Activated CD4-positive, alpha-beta memory T cell treated with anti-CD3 and anti-CD28 coated beads for 36 hours (primary cell): ENCODE measurements around the gene KPNA2. TPM values are rescaled to one million over a fixed set of nuclear protein-coding genes. Genes with fewer than 3 reads are reported as not detected.
"Not testable (repeated sequence)": the region's sequence is repeated elsewhere in the genome, so short reads cannot be mapped to it uniquely, and the experiment has no call there.

Source experiments
- CTCF ChIA-PET: fragments of 350-600 bp; sonication (Branson Sonifier 250); formaldehyde crosslinking; loops from one replicate; lab custom pipeline; 2021; ENCODE audit warnings: antibody characterized with exemption, inconsistent platforms; lab: Charles Lee
- POLR2A ChIA-PET: fragments of 350-600 bp; sonication (Branson Sonifier 250); formaldehyde crosslinking; loops from one replicate; lab custom pipeline; 2021; ENCODE audit warnings: antibody characterized with exemption; lab: Charles Lee
- DNase-seq: peaks from one replicate; pipeline ENCODE4 v3.0.0-alpha.2; 2020
- H3K27ac Mint-ChIP-seq: one replicate; pipeline ENCODE4 v1.8.0; 2021; ENCODE audit warnings: mixed read lengths
- H3K27me3 Mint-ChIP-seq: one replicate; pipeline ENCODE4 v1.8.0; 2021; ENCODE audit warnings: mixed read lengths
- H3K36me3 Mint-ChIP-seq: one replicate; pipeline ENCODE4 v1.8.0; 2021; ENCODE audit warnings: mixed read lengths
- H3K4me1 Mint-ChIP-seq: one replicate; pipeline ENCODE4 v1.8.0; 2021; ENCODE audit warnings: low read depth, mixed read lengths
- H3K4me3 Mint-ChIP-seq: one replicate; pipeline ENCODE4 v1.8.0; 2021; ENCODE audit warnings: mild to moderate bottlenecking, mixed read lengths
- H3K9me3 Mint-ChIP-seq: one replicate; pipeline ENCODE4 v1.8.0; 2021; ENCODE audit warnings: mixed read lengths
- intact Hi-C: fragments of 100-400 bp; cut with micrococcal nuclease; formaldehyde crosslinking; loops from one replicate; pipeline ENCODE4 v1.15.1; 2023
- total RNA-seq, 2 experiments: library from RNA; stranded (reverse); gene quantifications; one replicate each; pipeline ENCODE4 v1.2.3, GENCODE V29; 2021

KPNA2 gene
- total RNA-seq, 2 experiments from 2014 or later = 225 to 229 TPM

DNA sequence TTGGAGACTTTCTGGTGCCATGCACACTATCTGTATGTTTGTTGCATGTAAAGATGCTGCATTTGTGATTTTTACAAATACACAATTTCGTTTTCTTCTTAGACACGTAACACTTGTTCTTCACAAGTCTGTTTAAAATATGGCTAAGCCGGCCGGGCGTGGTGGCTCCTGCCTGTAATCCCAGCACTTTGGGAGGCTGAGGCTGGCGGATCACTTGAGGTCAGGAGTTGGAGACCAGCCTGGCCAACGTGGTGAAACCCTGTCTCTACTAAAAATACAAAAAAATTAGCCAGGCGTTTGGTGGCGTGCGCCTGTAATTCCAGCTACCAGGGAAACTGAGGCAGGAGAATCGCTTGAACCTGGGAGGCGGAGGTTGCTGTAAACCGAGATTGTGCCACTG is 14.7 kb upstream of the KPNA2 start:
- peak overlapping the region; percentile 86 for H3K4me3 Mint-ChIP-seq
- peak overlapping the region; percentile 75 for H3K27ac Mint-ChIP-seq
- ChIA-PET CTCF (interaction anchor here (1.5 to 1.7 kb wide), 2 partner anchors 10 to 24 kb away, joined by 5 to 16 read pairs; partner anchors contain the start of gene C17orf58), POLR2A (interaction anchor here (1.1 to 1.9 kb wide), 4 partner anchors 16 to 441 kb away, joined by 4 to 21 read pairs (median 10); partner anchors contain the start of genes C17orf58 and KPNA2)
- not testable (repeated sequence) for DNase-seq, H3K4me1 Mint-ChIP-seq, H3K27me3 Mint-ChIP-seq, H3K36me3 Mint-ChIP-seq, H3K9me3 Mint-ChIP-seq
- intact Hi-C loops = loop anchor here (1.0 kb wide), 1 partner anchor 15 kb away; the partner anchor contains the start of gene KPNA2

DNA sequence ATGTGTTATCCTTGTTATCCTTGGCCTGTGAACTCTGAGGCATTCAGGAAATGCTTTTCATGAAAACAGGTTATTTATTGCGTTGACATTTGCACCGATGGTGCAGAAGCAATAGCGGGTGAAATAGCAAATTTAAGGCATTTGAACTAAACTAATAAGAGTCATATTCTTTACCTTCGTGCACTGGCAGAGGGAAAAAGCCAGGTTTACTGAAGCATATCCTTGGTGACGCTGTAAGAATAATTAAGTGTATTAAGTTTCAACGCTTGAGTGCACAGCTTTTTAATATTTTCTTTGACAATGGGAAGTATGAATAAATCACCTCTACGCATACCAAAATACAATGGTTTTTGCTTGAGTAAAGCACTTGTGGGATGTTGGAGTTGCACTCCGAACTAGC is 13.6 kb upstream of the KPNA2 start:
- ChIA-PET CTCF (interaction anchor here (1.1 to 1.6 kb wide), 2 partner anchors 10 to 15 kb away, joined by 3 to 4 read pairs; no protein-coding TSS in a partner anchor), POLR2A (no interaction called here)
- intact Hi-C loops = no loop called here
- Mint-ChIP-seq H3K27ac (no peak overlapping the region), H3K36me3 (peaks cover 4% of the 10 kb centered on the region), H3K4me1 (peaks cover 9% of the 10 kb centered on the region), H3K4me3 (no peak overlapping the region), H3K9me3 (peaks cover 2% of the 10 kb centered on the region), H3K27me3 (peaks cover 2% of the 10 kb centered on the region)
- DNase-seq = no peak

DNA sequence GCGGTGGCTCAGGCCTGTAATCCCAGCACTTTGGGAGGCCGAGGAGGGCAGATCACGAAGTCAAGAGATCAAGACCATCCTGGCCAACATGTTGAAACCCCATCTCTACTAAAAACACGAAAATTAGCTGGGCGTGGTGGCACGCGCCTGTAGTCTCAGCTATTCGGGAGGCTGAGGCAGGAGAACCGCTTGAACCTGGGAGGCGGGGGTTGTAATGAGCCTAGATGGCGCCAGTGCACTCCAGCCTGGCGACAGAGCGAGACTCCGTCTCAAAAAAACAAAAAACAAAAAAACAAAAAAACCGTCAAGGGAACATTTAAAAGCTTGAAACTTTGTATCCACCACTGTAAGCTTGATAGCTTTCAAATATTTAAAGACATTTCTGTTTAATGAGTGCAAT is 13.0 kb upstream of the KPNA2 start:
- H3K27me3 Mint-ChIP-seq, H3K27ac Mint-ChIP-seq, H3K36me3 Mint-ChIP-seq, H3K4me1 Mint-ChIP-seq, H3K9me3 Mint-ChIP-seq, DNase-seq, POLR2A ChIA-PET, H3K4me3 Mint-ChIP-seq, intact Hi-C loops: not testable (repeated sequence)
- CTCF ChIA-PET = interaction anchor here (1.1 to 1.6 kb wide), 2 partner anchors 11 to 14 kb away, joined by 3 to 4 read pairs; no protein-coding TSS in a partner anchor

DNA sequence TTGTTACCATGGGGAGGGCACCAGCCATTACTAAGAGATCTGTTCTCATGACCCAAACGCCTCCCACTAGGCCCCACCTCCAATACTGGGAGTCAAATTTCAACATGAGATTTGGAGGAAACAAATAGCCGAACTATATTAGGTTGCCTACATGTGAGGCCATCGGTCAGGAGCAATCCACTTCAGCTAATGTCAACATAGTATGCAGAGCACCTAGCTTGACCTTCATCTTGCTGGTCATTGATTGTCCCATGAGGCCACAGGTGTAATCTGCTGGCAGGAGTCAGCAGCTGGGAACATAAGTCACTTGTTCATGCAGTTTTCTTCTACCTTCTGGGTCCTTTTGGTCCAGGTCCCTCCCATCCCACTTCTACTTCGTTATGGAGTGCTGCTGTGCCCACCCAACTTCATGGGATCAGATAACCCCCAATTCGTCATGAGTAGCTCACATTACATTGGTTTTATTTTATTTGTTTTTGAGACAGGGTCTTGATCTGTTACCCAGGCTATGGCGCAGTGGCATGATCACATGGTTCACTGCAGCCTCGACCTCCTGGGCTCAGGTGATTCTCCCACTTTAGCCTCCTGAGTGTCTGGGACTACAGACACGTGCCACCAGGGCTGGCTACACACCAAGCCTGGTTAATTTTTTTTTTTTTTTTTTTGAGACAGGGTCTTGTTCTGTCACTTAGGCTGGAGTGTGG is 5.9 kb upstream of the KPNA2 start:
- Mint-ChIP-seq H3K27ac (no peak overlapping the region), H3K36me3 (no peaks in the 10 kb centered on the region), H3K4me1 (no peaks in the 10 kb centered on the region), H3K27me3 (no peaks in the 10 kb centered on the region), H3K9me3 (no peaks in the 10 kb centered on the region), H3K4me3 (no peak overlapping the region)
- intact Hi-C loops = no loop called here
- no peak for DNase-seq
- CTCF ChIA-PET = interaction anchor here (0.6 to 2.2 kb wide), 2 partner anchors 18 to 67 kb away, joined by 3 to 6 read pairs; no protein-coding TSS in a partner anchor
- POLR2A ChIA-PET = interaction anchor here (1.2 kb wide), 1 partner anchor 10 kb away, joined by 4 read pairs; no protein-coding TSS in a partner anchor

DNA sequence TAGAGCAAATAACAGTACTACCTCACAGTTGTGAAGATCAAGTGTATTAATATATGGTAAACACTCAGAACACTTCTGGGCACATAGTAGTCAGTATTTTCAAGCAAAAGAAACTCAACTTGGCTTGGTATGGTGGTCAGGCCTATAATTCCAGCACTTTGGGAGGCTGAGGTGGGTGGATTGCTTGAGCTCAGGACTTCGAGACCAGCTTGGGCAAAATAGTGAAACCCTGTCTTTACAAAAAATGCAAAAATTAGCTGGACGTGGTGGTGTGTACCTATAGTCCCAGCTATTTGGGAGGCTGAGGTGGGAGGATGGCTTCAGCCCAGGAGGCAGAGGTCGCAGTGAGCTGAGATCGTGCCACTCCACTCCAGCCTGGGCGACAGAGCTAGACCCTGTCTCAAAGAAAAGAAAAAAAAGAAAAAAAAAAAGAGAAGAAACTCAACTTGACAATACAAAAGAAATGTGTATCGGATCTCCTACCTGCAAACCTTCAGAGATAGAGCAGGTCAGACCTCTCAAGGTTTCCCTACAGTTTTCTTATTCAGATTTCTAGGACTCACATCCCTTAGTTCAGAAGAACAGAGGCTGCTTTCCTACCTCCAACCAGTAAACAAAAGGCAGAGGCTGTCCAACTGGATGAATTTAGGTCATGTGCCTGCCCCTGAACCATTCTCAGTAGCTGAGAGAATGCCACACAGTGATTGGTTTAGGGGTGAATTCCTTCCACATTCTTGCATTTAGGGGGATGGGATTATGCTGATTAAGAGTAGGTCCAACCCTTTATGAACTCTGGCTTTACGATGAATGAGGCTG is 1.7 kb upstream of the KPNA2 start:
- peaks cover 19% of the 10 kb centered on the region for H3K4me1 Mint-ChIP-seq
- ChIA-PET CTCF (no interaction called here), POLR2A (interaction anchor here (1.5 kb wide), 1 partner anchor 40 kb away, joined by 3 read pairs; no protein-coding TSS in a partner anchor)
- peaks cover 24% of the 10 kb centered on the region for H3K36me3 Mint-ChIP-seq
- no peaks in the 10 kb centered on the region for H3K27me3 Mint-ChIP-seq
- no peak overlapping the region for H3K27ac Mint-ChIP-seq
- intact Hi-C loops = loop anchor here (2.0 kb wide), 1 partner anchor 39 kb away; no protein-coding TSS in a partner anchor
- H3K4me3 Mint-ChIP-seq = no peak overlapping the region
- DNase-seq = no peak
- no peaks in the 10 kb centered on the region for H3K9me3 Mint-ChIP-seq

DNA sequence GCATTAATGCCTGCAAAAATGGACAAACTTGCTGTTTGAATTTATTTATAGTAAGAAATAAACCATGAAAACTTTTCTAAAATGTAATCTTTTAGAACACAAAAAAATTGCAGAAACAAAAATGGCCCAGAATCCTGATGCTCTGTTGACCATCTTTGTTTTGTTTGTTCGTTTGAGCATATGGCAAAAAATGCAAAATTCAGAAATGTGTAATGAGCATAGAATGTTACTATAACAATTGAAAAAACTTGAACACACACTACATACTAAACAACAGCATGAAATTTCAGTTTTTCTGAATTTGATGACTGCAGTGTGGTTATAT is 1.1 kb upstream of the KPNA2 start:
- Mint-ChIP-seq H3K4me1 (peaks cover 21% of the 10 kb centered on the region), H3K36me3 (peaks cover 27% of the 10 kb centered on the region), H3K9me3 (no peaks in the 10 kb centered on the region), H3K4me3 (no peak overlapping the region), H3K27me3 (no peaks in the 10 kb centered on the region), H3K27ac (no peak overlapping the region)
- POLR2A ChIA-PET = interaction anchor here (1.5 kb wide), 1 partner anchor 41 kb away, joined by 3 read pairs; no protein-coding TSS in a partner anchor
- CTCF ChIA-PET = no interaction called here
- DNase-seq = no peak
- intact Hi-C loops = loop anchor here (2.0 kb wide), 1 partner anchor 40 kb away; no protein-coding TSS in a partner anchor

DNA sequence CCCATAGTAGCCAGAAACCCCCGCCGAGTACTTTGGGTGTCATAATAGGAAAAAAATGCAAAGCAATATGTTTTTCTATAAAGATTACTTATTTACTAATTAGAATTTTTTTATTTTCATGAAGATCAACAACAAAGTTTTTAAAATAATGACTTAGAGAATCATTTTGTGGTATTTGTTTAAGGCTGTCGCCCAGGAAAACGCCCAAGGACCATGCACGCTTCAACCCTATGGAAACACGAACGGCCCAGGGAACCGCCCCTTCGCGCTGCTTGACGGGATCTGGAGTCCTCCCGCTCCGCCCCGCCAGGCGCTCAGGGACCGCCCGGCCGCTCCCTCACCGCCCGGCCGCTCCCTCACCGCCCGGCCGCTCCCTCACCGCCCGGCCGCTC is 408 bp upstream of the KPNA2 start:
- Mint-ChIP-seq H3K27me3 (no peaks in the 10 kb centered on the region), H3K27ac (peak overlapping the region; percentile 95), H3K4me3 (peak overlapping the region; percentile 95), H3K36me3 (peaks cover 30% of the 10 kb centered on the region), H3K9me3 (no peaks in the 10 kb centered on the region), H3K4me1 (peaks cover 21% of the 10 kb centered on the region)
- intact Hi-C loops = loop anchor here (1.0 to 5.0 kb wide), 5 partner anchors 15 to 202 kb away; no protein-coding TSS in a partner anchor
- DNase-seq = peak; percentile 94
- CTCF ChIA-PET = no interaction called here
- POLR2A ChIA-PET = interaction anchor here (1.0 to 2.7 kb wide), 5 partner anchors 10 to 477 kb away, joined by 3 to 13 read pairs (median 9); partner anchors contain the start of genes C17orf58 and PRKAR1A

DNA sequence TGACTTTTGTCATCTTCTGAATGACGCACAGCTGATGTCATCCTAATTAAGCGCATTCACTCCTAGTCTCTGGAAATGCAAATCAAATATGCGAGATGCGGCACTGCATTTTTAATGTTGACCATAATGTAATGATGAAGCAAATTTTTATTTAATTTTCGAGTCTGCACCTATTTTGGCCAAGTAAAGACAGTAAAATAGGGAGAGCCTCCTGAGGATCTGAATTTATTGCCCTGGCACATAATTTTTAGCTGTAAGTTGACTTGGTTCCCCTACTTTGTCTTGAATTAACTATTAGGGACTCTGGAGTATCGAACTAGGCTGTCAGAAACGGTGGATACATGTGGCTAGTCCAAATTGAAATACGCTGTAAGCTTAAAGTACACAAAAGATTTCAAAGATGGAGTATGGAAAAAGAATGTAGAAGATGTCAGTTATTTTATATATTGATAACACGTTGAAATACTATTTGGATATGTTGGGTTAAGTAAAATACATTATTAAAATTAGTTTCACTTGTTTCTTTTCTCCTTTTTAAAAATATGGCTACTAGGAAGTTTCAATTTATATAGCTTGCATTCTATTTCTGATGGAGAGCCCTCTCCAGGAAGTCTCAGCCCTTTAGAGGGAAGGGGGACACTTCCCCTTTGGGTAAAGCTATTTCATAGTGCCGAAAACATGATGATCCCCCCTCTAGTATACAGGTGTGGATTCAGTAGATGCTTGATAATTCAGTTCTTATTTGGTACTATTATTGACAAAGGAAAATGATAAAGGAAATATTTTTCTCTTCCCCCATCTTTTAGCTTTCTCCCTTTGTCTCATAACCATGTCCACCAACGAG is 991 bp downstream of the KPNA2 start:
- Mint-ChIP-seq H3K27me3 (no peaks in the 10 kb centered on the region), H3K4me3 (peak overlapping the region; percentile 95), H3K4me1 (peaks cover 21% of the 10 kb centered on the region), H3K9me3 (no peaks in the 10 kb centered on the region), H3K27ac (peak overlapping the region; percentile 95), H3K36me3 (peaks cover 35% of the 10 kb centered on the region)
- ChIA-PET POLR2A (interaction anchor here (0.8 to 2.7 kb wide), 5 partner anchors 9 to 476 kb away, joined by 3 to 13 read pairs (median 4); partner anchors contain the start of genes C17orf58 and PRKAR1A), CTCF (interaction anchor here (0.7 to 1.4 kb wide), 6 partner anchors 14 to 561 kb away, joined by 3 to 5 read pairs (median 3); partner anchors contain the start of gene C17orf58)
- intact Hi-C loops = loop anchor here (5.0 kb wide), 3 partner anchors 146 to 201 kb away; no protein-coding TSS in a partner anchor
- DNase-seq = no peak

DNA sequence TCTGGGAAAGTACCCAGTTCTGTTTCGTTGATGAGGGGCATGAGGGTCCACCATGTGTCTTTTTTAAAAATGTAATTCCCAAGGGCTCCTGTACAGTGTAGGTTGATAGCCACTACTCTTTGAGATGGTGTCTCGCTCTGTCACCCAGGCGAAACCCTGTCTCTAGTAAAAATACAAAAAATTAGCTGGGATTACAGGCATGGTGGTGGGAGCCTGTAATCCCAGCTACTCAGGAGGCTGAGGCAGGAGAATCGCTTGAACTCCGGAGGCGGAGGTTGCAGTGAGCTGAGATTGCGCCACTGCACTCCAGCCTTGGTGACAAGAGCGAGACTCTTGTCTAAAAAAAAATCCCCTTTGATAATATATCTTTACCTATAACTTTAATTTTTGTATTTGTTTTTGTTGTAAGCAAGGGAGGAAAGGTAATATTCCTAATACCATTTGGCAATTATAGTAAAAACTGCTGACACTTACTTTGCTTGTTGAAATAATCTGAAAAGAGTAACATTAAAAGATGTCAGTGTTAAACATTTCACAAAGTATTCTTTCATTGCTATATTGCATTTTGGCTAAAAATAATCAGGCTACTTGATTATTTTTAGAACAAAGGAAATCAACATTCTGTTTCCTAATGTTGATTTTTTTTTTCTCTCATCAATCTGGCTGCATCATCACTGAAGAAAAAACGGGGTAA is 11.8 kb downstream of the KPNA2 start:
- Mint-ChIP-seq H3K27ac (no peak overlapping the region), H3K27me3 (no peaks in the 10 kb centered on the region), H3K4me1 (no peaks in the 10 kb centered on the region), H3K4me3 (no peak overlapping the region), H3K9me3 (no peaks in the 10 kb centered on the region), H3K36me3 (peaks cover 38% of the 10 kb centered on the region)
- CTCF ChIA-PET = no interaction called here
- POLR2A ChIA-PET = no interaction called here
- intact Hi-C loops = no loop called here
- no peak for DNase-seq

DNA sequence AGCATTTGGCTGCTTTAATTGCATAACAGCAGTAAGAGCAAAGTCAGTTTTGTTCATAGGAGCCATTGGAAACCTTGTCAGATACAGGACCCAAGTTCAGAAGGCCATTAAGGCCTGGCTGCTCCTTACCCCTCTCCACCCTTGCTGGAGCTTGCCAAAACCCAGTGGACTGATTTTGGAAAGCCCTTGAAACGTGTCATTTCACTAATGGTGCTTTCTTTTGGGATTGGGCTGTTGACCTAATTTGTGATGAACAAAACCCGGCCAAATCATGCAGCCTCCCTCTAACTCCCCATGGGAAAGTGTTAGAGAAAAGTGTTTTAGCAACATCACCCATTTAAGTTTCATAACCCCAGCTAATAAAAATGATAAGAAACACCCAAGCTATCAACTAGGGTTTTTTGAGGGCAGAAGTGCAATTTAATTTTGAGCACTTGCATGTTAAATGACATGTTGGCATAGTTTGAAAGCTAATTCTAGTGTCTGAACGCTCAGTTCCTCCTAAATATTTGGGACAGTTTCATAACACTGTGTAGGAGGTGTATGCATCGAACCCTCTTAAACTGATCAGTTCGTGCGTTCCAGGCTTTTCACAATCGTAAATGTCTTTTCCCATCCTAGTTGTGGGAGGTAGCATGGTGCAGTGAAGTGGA is 12.5 kb downstream of the KPNA2 start:
- H3K27me3 Mint-ChIP-seq, H3K27ac Mint-ChIP-seq, H3K4me3 Mint-ChIP-seq, POLR2A ChIA-PET, intact Hi-C loops, H3K9me3 Mint-ChIP-seq, DNase-seq, CTCF ChIA-PET, H3K4me1 Mint-ChIP-seq: not testable (repeated sequence)
- H3K36me3 Mint-ChIP-seq = peaks cover 33% of the 10 kb centered on the region
